Renal cortical epithelial cell (primary cell): ENCODE measurements around the gene POLR3GL. TPM values are rescaled to one million over a fixed set of nuclear protein-coding genes. Genes with fewer than 3 reads are reported as not detected.
A peak's percentile ranks its signal among the peaks of the same experiment; 100 is the strongest.

ENCODE experiments used
- DNase-seq: peaks from one replicate; pipeline ENCODE4 v3.0.0-alpha.2; 2011; ENCODE audit warnings: low read depth
- total RNA-seq: library from RNA; depleted of rRNA; stranded (reverse); fragments of >200 nt; gene quantifications from 2 replicates; pipeline ENCODE4 v1.2.3, GENCODE V29; 2014

POLR3GL gene
- total RNA-seq, 1 donor from 2014 or later: 12.4 TPM

- DNase-seq: no peak
Observed at GRCh38 chr1:145949219-145949618, 15.3 kb upstream of the POLR3GL start.

GRCh38 chr1:145951526-145951925 is 13.0 kb upstream of the POLR3GL start:
- DNase-seq: no peak

GRCh38 chr1:145952903-145953302 is 11.6 kb upstream of the POLR3GL start:
- DNase-seq: no peak

GRCh38 chr1:145953861-145954260 is 10.6 kb upstream of the POLR3GL start:
- DNase-seq: no peak

- no peak for DNase-seq
Observed at GRCh38 chr1:145955436-145955835, 9.1 kb upstream of the POLR3GL start.

- DNase-seq: no peak
Observed at GRCh38 chr1:145956361-145956760, 8.1 kb upstream of the POLR3GL start.

- peak; percentile 21 for DNase-seq
Observed at GRCh38 chr1:145956781-145957442, 7.6 kb upstream of the POLR3GL start.

GRCh38 chr1:145957443-145958319 is 6.8 kb upstream of the POLR3GL start, which contains the start of gene LIX1L:
Gene LIX1L (minus strand): TSS chr1:145958017. CDS start chr1:145957927, 90 bp downstream.
- peak; percentile 92 for DNase-seq

GRCh38 chr1:145958734-145959133 is 5.8 kb upstream of the POLR3GL start:
- DNase-seq: no peak

GRCh38 chr1:145959333-145959732 is 5.2 kb upstream of the POLR3GL start:
- no peak for DNase-seq

- DNase-seq: no peak
Observed at GRCh38 chr1:145959957-145960467, 4.5 kb upstream of the POLR3GL start.

- no peak for DNase-seq
Observed at GRCh38 chr1:145960468-145961108, 3.9 kb upstream of the POLR3GL start.

- no peak for DNase-seq
Observed at GRCh38 chr1:145961109-145961424, 3.4 kb upstream of the POLR3GL start.

- no peak for DNase-seq
Observed at GRCh38 chr1:145961425-145962156, 2.9 kb upstream of the POLR3GL start.

- no peak for DNase-seq
Observed at GRCh38 chr1:145962157-145963102, 2.1 kb upstream of the POLR3GL start.

GRCh38 chr1:145963265-145964019 is 1.0 kb upstream of the POLR3GL start:
- no peak for DNase-seq

GRCh38 chr1:145965119-145965744 is 742 bp downstream of the POLR3GL start:
- DNase-seq: no peak

- DNase-seq: no peak
Observed at GRCh38 chr1:145967288-145967687, 2.8 kb downstream of the POLR3GL start.

- no peak for DNase-seq
Observed at GRCh38 chr1:145972580-145972979, 8.1 kb downstream of the POLR3GL start.
